SU-DHL-6 (cell line): ENCODE measurements around the gene CFAP410.

ENCODE experiments used
- CTCF ChIP-seq: fragments of 200-600 bp; sonication (generic); IDR thresholded peaks from one replicate; pipeline ENCODE4 v1.5.1; 2017; ENCODE audit warnings: antibody characterized with exemption, mild to moderate bottlenecking, low read length, moderate library complexity; ENCODE audit not compliant: insufficient read depth, poor library complexity, severe bottlenecking
- EZH2phosphoT487 ChIP-seq: fragments of 200-600 bp; sonication (generic), shearing (Covaris generic); conservative IDR thresholded peaks from 2 replicates; pipeline ENCODE4 v1.6.1; 2018; ENCODE audit warnings: mild to moderate bottlenecking, antibody characterized with exemption, low read length, moderate library complexity, mixed read lengths

DNA sequence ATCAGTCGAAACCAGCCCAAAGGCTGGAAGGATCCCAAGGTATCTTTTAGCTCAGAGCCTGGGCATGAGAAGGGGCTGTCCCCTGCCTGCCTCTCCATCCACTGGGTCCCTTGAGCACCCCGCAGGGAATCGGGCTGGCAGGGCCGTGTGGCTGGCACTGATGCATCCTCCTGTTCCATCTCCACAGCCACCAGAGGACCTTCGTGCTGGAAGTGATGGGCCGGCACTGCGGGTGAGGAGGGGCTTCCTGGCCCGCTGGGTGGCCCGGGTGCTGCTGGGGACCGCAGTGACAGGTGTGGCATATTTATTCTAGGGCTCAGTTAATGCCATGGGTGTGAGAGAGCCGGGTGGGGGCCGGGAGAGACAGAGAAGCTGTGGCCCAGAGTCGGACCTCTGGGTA lies 25.7 kb downstream of the CFAP410 start:
- TF ChIP-seq CTCF, result no peak
- no peak for TF ChIP-seq EZH2phosphoT487
